Retina (tissue), 1 donor: ENCODE measurements around the gene PLCB4.

Experiments
- DNase-seq: peaks from one replicate; pipeline ENCODE4 v3.0.0-alpha.2; 2016

PLCB4 gene

GRCh38 chr20:9409981-9410380 is 341.1 kb downstream of the PLCB4 start:
- DNase-seq = no peak

DNA sequence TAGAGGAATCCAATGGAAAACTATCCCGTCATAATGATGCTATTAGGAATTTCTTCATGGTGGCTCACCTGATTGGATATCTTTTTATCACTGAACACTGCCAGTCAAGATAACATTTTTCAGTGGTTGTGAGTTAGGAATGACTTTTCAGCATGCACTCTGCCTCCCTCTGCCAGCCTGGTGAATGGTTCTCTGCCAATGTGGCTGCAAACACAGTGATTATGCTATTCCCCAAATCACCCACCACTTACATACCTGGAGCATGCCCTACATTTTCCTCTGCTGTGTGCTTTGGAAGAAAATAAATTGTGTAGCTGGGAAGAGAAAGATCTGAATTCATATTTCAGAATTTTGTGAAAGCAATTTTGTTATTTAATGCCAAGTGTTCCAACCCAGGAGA is 342.9 kb downstream of the PLCB4 start:
- no peak for DNase-seq

DNA sequence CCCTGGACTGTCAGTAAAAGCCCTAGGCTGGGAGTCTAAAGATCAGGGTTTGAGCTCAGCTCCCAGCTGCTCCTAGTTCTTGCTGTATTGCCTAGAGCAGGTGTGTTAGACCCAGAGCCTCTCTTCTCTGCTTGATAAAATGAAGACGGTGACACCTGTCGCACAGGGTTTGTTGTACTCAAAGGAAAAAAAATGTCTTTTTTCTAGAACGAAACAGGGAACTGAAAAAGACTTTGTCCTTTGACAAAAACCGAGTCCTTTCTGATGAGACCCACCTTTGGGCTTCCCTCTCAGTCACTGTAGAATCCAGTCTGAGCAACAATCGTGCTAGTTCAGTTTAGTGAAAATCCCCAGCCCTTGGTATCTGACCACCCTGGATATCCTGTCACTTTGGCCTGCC is 343.4 kb downstream of the PLCB4 start:
- no peak for DNase-seq

DNA sequence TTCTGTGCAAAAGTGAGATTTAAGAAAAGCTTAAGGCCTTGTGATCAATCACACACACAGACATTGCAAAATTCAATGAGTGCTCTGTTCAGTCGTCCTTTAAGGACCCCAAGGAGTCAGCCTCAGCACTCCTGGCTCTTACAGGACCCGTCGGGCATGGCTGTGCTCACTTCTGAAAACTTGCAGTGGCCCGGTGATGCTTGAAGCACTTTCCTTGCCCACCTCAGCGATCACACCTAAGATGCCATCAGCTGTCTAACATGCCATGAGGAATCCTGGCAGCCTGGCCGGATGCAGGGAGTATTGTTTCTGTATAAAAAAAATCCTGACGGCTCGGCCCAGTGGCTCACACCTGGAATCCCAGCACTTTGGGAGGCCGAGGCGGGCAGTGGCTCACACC is 344.1 kb downstream of the PLCB4 start:
- DNase-seq = no peak

DNA sequence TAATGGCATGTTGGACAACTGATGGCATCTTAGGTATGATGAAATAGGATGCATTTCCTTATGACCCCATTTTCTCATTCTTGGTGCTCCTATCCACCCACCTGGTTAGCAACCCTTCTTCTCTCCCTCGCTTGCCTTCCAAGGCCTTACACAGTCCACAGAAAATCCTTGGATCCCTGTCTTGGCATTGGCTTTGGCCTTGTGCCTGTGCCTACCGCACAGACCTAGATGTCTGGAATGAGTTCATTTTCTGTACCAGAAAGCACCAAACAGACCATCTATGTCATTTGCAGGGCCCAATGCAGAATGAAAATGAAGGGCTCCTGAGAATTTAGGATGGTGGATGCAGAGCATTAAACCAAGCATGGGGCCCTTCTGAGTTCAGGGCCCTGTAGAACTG is 346.5 kb downstream of the PLCB4 start:
- DNase-seq = no peak

GRCh38 chr20:9416421-9416820 is 347.5 kb downstream of the PLCB4 start:
- DNase-seq = no peak

DNA sequence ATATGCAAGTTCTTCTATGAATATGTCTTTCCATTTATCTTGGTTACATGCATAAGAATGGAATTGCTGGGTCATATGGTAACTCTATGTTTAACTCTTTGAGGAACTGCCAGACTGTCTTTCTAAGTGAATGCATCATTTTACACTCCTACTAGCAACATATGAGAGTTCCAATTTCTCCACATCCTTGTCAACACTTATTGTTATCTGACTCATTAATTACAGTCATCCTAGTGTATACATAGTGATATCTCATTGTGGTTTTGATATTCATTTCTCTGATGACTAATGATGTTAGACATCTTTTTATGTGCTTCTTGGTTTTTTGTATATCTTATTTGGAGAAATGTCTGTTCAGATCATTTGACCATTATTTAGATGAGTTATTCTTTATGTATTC is 348.8 kb downstream of the PLCB4 start:
- DNase-seq = no peak

- no peak for DNase-seq
Measured at GRCh38 chr20:9422321-9423057, 353.6 kb downstream of the PLCB4 start.

DNA sequence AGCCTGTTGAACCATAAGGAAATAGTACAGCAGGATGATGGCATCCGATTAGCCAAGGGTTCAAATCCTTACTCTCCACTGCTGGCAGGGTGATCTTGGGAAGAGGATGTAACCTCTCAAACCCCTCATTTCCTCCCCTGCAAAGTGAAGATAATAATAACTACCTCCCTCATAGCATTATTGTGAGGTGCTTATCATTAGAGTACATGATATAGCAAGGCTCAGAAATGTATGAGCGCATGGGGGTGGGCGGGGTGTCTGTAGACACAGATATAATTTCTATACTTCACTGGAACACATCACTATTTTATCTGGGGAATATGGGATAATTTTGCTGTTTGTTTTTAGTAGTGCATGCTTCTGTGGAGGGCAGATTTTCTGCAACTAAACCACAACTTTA is 355.7 kb downstream of the PLCB4 start:
- no peak for DNase-seq

- no peak for DNase-seq
Measured at GRCh38 chr20:9427430-9428291, 358.8 kb downstream of the PLCB4 start.

GRCh38 chr20:9428292-9428607 is 359.4 kb downstream of the PLCB4 start:
- DNase-seq = no peak

DNA sequence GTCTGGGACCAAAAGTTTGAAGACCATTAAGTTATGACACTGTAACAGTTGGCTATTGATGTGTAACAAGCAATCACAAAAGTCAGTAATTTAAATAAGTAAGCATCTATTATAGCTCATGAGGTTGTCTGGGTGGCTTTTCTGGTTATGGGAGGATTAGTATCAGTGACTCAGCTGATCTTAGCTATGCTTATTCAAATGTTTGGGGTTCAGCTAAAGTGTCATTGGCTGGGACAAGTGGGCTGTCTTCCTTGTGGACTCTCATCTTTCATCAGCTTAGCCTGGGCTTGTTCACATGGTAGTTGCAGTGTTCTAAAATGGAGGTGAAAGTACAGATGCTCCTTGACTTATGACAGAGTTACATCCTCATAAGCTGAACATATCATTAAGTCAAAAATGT is 370.9 kb downstream of the PLCB4 start:
- DNase-seq = no peak

DNA sequence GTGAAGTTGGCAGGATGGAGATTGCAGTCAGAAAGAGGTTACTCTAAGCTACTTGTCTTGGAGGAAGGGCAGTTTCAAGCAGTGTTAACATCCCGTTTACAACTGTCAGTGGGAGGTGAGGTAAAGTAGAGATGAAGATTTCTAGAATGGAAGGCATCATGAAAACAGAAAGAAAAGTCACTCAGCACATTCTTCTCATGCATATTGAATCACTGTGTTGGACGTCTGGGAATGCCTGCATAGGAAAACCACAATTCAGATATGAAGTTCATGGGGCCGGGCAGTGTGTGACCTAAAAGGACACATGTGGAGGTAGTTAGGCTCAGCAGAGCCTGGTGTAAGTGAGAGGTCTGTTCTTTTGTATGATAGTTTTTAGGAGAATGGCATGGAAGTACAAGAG is 372.0 kb downstream of the PLCB4 start:
- DNase-seq = no peak

- no peak for DNase-seq
Measured at GRCh38 chr20:9441948-9442347, 373.1 kb downstream of the PLCB4 start.

GRCh38 chr20:9442858-9443257 is 374.0 kb downstream of the PLCB4 start:
- no peak for DNase-seq

DNA sequence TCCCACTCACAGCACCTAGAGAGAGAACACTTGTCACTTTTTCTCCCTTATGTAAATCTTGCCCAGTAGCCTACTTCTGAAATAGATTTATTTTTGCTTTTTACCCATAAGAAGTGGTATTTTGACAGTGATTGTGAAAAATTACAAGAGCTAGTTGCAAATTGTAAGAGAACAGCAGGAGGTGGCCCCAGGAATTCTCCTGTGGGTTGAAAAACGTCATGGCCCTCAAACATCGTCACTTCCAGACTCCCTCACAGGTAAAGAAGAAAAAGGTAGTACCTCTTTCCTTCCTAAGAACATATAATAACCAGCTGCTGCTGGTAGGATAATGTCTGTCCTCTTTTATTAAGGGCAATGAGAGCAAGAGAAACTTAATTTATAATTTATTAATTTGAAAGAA is 376.0 kb downstream of the PLCB4 start:
- no peak for DNase-seq

DNA sequence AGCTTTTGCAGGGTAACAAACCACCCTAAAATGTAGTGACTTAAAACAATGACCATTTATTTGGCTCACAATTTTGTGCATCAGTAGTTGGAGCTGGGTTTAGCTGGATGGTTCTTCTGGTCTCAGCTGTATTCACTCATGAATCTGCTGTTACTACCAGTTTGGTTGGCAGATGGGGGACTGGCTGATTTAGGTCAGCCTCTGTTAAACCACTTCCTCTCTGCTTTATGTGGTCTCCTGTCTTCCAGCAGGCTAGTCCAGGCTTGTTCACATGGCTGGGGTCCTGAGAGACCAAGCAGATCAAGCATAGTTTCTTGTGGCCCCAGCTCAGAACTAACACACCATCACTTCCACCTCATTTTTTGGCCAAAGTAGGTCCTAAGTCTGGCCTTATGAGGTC is 378.3 kb downstream of the PLCB4 start:
- no peak for DNase-seq

- no peak for DNase-seq
Measured at GRCh38 chr20:9453201-9453600, 384.3 kb downstream of the PLCB4 start.

- no peak for DNase-seq
Measured at GRCh38 chr20:9454791-9455190, 385.9 kb downstream of the PLCB4 start.

DNA sequence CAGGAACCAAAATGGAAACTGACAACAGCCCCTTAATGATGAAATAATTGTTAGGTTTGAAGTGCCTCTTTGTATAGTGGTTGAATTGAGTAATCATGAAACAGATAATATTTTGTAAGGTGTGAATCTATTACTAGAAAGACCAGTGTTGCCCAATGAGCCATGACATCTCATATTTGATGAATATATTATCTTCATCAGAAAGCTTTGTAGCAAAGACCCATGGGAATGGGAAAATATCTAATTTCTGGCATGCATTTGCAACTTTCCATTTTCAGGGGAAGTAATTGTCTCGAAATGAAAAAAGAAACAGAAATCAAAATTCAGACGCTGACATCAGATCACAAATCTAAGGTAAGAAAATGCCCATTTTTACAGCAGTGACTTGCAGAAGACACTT is 388.2 kb downstream of the PLCB4 start:
- DNase-seq = no peak

DNA sequence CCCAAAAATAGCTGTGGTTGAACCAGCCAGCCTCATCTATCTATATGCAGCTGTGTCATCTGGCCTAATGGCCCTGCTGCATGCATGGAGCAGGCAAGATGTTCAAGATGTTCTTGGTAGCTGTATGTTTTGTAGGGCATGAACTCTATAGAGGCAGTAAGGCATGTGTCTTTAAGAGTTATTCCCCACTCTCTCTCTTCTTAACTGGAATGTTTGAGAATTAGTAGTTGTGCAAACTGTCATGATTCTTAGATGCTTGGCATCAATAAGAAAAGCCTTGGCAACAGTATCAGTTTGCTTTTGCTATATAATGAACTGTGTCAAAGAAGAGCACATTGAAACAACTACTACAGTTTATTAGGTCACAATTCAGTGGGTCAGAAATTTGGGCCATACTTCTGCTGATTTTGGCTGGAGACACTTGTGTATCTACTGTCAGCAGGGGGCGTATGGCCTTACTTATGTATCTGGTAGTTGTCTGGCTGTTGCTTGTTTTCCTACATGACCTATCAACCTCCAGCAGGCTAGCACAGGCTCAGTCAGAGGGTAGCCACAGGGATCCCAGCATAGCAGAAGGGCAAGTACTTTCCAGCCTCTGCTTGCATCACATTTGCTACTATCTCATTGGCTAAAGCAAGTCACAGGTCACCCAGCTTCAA is 389.4 kb downstream of the PLCB4 start:
- DNase-seq = no peak

DNA sequence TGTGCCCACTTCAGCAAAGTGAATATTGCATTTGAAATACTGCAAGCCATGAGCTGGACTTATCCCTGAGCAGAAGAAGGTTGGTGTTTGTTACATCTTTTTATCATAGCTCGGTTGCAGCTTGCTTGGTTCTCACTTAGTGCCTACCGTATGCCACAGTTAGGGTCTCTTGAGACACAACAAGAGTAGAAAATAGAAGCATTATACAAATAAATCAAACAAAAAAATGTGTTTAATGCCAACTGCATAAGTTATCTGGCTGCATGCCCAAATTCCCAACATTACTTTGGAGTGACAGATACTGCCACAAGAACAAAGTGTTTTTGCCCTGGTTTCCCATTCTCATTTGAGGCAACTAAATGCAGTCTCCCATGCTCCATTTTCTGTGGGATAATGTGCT is 391.6 kb downstream of the PLCB4 start:
- no peak for DNase-seq

DNA sequence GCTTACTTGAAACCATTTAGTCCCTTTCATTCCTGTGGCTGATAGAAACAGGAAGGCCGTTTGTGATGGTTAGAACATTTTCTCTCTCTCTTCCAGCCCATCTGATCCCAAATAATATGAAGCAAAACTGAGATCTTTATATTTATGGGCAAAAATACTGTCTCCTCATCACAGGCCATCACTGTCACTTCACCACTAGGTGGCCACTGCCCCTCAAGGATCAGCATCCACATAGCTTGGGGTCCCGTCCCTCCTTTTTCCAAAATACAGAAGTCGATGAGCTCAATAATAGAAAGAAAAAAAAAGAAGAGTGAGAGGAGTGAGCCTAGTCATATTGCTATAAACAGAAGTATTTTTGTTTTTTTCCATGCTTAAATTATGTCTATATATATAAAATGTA is 399.1 kb downstream of the PLCB4 start:
- peak; percentile 11 for DNase-seq

DNA sequence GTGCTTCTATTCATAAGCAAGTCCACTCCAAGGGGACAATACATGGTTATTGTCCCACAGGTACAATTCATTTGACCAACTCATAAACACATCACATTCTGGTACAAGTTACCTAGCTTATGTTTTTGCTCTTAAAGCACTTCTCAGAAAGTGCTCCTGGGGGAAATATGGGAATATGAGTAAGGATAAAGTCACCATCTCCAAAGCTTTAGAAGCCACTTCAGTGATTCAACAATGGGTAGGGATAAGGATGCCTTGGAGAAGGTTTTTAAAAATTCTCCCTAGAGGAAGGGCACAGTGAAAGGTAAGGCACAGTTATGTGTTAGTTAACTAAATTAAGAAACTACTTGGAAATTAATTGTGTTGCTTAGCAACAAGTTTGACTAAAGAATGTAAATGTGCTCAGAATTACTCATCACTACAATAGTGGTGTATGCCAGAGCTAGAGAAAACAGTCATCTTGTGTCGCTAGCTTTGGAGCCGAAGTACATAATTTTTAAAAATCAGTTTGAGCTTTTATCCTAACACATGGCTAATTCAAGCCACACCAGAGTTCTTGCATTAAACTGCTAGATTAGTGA is 406.0 kb downstream of the PLCB4 start:
- DNase-seq = no peak
